ENCODE results near the gene DPEP3.

The DPEP3 gene

GRCh38 chr16:67966549-67967182 is 13.6 kb downstream of the DPEP3 start:
- peak; percentile 34 for DNase-seq

GRCh38 chr16:67965668-67966548 is 14.4 kb downstream of the DPEP3 start:
- DNase-seq = no peak

- no peak for DNase-seq
These were observed 15.7 kb downstream of the DPEP3 start for GRCh38 chr16:67964477-67965131.

- no peak for DNase-seq
These were observed 16.5 kb downstream of the DPEP3 start for GRCh38 chr16:67963662-67964321.

- no peak for DNase-seq
These were observed 17.0 kb downstream of the DPEP3 start for GRCh38 chr16:67963292-67963661.

- no peak for DNase-seq
These were observed 18.2 kb downstream of the DPEP3 start for GRCh38 chr16:67962135-67962534.

GRCh38 chr16:67961551-67961957 is 18.7 kb downstream of the DPEP3 start:
- no peak for DNase-seq

- DNase-seq = peak; percentile 46
These were observed 20.6 kb downstream of the DPEP3 start for GRCh38 chr16:67959536-67960329.

GRCh38 chr16:67957622-67958021 is 22.7 kb downstream of the DPEP3 start:
- DNase-seq = no peak

GRCh38 chr16:67954421-67955196 is 25.7 kb downstream of the DPEP3 start:
- DNase-seq = no peak

GRCh38 chr16:67953641-67954375 is 26.5 kb downstream of the DPEP3 start:
- no peak for DNase-seq

- DNase-seq = no peak
These were observed 28.8 kb downstream of the DPEP3 start for GRCh38 chr16:67951485-67951884.

GRCh38 chr16:67950335-67950843 is 29.9 kb downstream of the DPEP3 start:
- no peak for DNase-seq

GRCh38 chr16:67949645-67950044 is 30.7 kb downstream of the DPEP3 start:
- no peak for DNase-seq

GRCh38 chr16:67948015-67948414 is 32.3 kb downstream of the DPEP3 start:
- no peak for DNase-seq

GRCh38 chr16:67946966-67947558 is 33.2 kb downstream of the DPEP3 start:
- DNase-seq = no peak

- DNase-seq = no peak
These were observed 34.1 kb downstream of the DPEP3 start for GRCh38 chr16:67946128-67946569.

- DNase-seq = no peak
These were observed 34.8 kb downstream of the DPEP3 start for GRCh38 chr16:67945392-67945933.

- no peak for DNase-seq
These were observed 35.5 kb downstream of the DPEP3 start for GRCh38 chr16:67944690-67945391.

Data from fibroblast of skin of back (primary cell).